ENCODE data around the gene DIO1. TPM values are rescaled to one million over a fixed set of nuclear protein-coding genes. Genes with fewer than 3 reads are reported as not detected.

DIO1 gene
- polyA plus RNA-seq, 3 donors, result 0.22 to 0.73 TPM; not detected in 1

GRCh38 chr1:53909946-53910345 lies 16.0 kb downstream of the DIO1 start:
- peaks cover 1% of the 10 kb centered on the region for H3K4me1 Mint-ChIP-seq
- H3K4me1 ChIP-seq (ENCODE audit: control insufficient read depth in 1 of 2, insufficient read depth in 2 of 2, low read length in 2 of 2), result no peaks in the 10 kb centered on the region
- no peaks in the 10 kb centered on the region for H3K79me2 ChIP-seq (ENCODE audit: insufficient read depth, low read length)
- H3K36me3 ChIP-seq (replicated peaks in 1 of 2; ENCODE audit: control insufficient read depth in 1 of 2, insufficient read depth in 2 of 2, low read length in 2 of 2), result peaks cover 3 to 32% of the 10 kb centered on the region in 2 donors
- H3K9ac ChIP-seq (ENCODE audit: insufficient read depth, low read length, poor library complexity, severe bottlenecking), result no peak overlapping the region
- no peaks in the 10 kb centered on the region for H3K9me3 ChIP-seq (replicated peaks in 1 of 2; ENCODE audit: control insufficient read depth in 1 of 2, insufficient read depth in 1 of 2, low read length in 2 of 2)
- intact Hi-C loops (cut with micrococcal nuclease), result no loop called here
- H3K27ac Mint-ChIP-seq, result no peak overlapping the region
- DNase-seq, result no peak
- WGBS (ENCODE audit: insufficient coverage), result 95% methylated on average over 2 of the region's 3 CpGs
- H3K27ac ChIP-seq (ENCODE audit: low read depth in 1 of 2, low read length in 2 of 2), result no peak overlapping the region
- peaks cover 0 to 3% (median 0%) of the 10 kb centered on the region in 7 donors for H3K9me3 Mint-ChIP-seq
- H3K27me3 ChIP-seq (ENCODE audit: control insufficient read depth in 2 of 2, insufficient read depth in 2 of 2, low read length in 2 of 2), result no peaks in the 10 kb centered on the region
- H3K27me3 Mint-ChIP-seq (ENCODE audit: low read depth in 3 of 3), result no peaks in the 10 kb centered on the region
- no peak for TF ChIP-seq CTCF (IDR thresholded peaks at IDR 0.05)
- no peak overlapping the region for H3K4me2 ChIP-seq (replicated peaks; ENCODE audit: extremely low read depth, low read length, poor library complexity, severe bottlenecking)
- no peak overlapping the region for H3K4me3 ChIP-seq (replicated peaks in 1 of 3; ENCODE audit: low read depth in 2 of 3, low read length in 3 of 3)
- no peaks in the 10 kb centered on the region for H4K20me1 ChIP-seq (ENCODE audit: insufficient read depth, low read length)
- H3K4me3 Mint-ChIP-seq, result no peak overlapping the region
- peaks cover 13 to 20% of the 10 kb centered on the region in 2 donors for H3K36me3 Mint-ChIP-seq
- H2AFZ ChIP-seq (ENCODE audit: insufficient read depth, low read depth, low read length, poor library complexity, severe bottlenecking), result no peak overlapping the region

- H3K27ac Mint-ChIP-seq, result no peak overlapping the region
- no peak overlapping the region for H2AFZ ChIP-seq (ENCODE audit: insufficient read depth, low read depth, low read length, poor library complexity, severe bottlenecking)
- no peaks in the 10 kb centered on the region for H3K27me3 Mint-ChIP-seq (ENCODE audit: low read depth in 3 of 3)
- no peak overlapping the region for H3K4me3 ChIP-seq (replicated peaks in 1 of 3; ENCODE audit: low read depth in 2 of 3, low read length in 3 of 3)
- peaks cover 6 to 39% of the 10 kb centered on the region in 2 donors for H3K36me3 ChIP-seq (replicated peaks in 1 of 2; ENCODE audit: control insufficient read depth in 1 of 2, insufficient read depth in 2 of 2, low read length in 2 of 2)
- intact Hi-C loops (cut with micrococcal nuclease), result no loop called here
- no peaks in the 10 kb centered on the region for H3K4me1 ChIP-seq (ENCODE audit: control insufficient read depth in 1 of 2, insufficient read depth in 2 of 2, low read length in 2 of 2)
- no peak for TF ChIP-seq CTCF (IDR thresholded peaks at IDR 0.05)
- no peaks in the 10 kb centered on the region for H4K20me1 ChIP-seq (ENCODE audit: insufficient read depth, low read length)
- peaks cover 22 to 28% of the 10 kb centered on the region in 2 donors for H3K36me3 Mint-ChIP-seq
- H3K9me3 Mint-ChIP-seq, result peaks cover 0 to 3% (median 0%) of the 10 kb centered on the region in 7 donors
- no peaks in the 10 kb centered on the region for H3K27me3 ChIP-seq (ENCODE audit: control insufficient read depth in 2 of 2, insufficient read depth in 2 of 2, low read length in 2 of 2)
- H3K4me3 Mint-ChIP-seq, result no peak overlapping the region
- H3K27ac ChIP-seq (ENCODE audit: low read depth in 1 of 2, low read length in 2 of 2), result no peak overlapping the region
- DNase-seq, result no peak
- H3K9me3 ChIP-seq (replicated peaks in 1 of 2; ENCODE audit: control insufficient read depth in 1 of 2, insufficient read depth in 1 of 2, low read length in 2 of 2), result no peaks in the 10 kb centered on the region
- H3K9ac ChIP-seq (ENCODE audit: insufficient read depth, low read length, poor library complexity, severe bottlenecking), result no peak overlapping the region
- H3K79me2 ChIP-seq (ENCODE audit: insufficient read depth, low read length), result no peaks in the 10 kb centered on the region
- WGBS (ENCODE audit: insufficient coverage), result 100% methylated on average over 2 of the region's 4 CpGs
- H3K4me2 ChIP-seq (replicated peaks; ENCODE audit: extremely low read depth, low read length, poor library complexity, severe bottlenecking), result no peak overlapping the region
- no peaks in the 10 kb centered on the region for H3K4me1 Mint-ChIP-seq
Observed at GRCh38 chr1:53911442-53911841, 17.5 kb downstream of the DIO1 start.

All from CD14-positive monocyte (primary cell).